Measurements from ENCODE around the gene DPP8.
A peak's percentile ranks its signal among the peaks of the same experiment; 100 is the strongest.

DPP8 gene

GRCh38 chr15:65516997-65517865, at the start of gene DPP8 (continued):
- TF ChIP-seq, protein P1, sequence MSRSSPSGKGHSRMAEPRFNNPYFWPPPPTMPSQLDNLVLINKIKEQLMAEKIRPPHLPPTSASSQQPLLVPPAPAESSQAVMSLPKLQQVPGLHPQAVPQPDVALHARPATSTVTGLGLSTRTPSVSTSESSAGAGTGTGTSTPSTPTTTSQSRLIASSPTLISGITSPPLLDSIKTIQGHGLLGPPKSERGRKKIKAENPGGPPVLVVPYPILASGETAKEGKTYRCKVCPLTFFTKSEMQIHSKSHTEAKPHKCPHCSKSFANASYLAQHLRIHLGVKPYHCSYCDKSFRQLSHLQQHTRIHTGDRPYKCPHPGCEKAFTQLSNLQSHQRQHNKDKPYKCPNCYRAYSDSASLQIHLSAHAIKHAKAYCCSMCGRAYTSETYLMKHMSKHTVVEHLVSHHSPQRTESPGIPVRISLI (tag by site-specific recombination; IDR thresholded peaks at IDR 0.05) = peak; percentile 73
- TF ChIP-seq ZNF585B (tag by site-specific recombination; IDR thresholded peaks at IDR 0.05) = no peak
- peak; percentile 85; the same call in 1 of the 2 replicates for TF ChIP-seq ZNF837 (tag by site-specific recombination; IDR thresholded peaks at IDR 0.05)
- TF ChIP-seq ZNF776 (tag by site-specific recombination; IDR thresholded peaks at IDR 0.05; ENCODE audit: borderline replicate concordance) = peak; percentile 34; the same call in 1 of the 2 replicates
- TF ChIP-seq ZNF561 (tag by site-specific recombination; IDR thresholded peaks at IDR 0.05; ENCODE audit: borderline replicate concordance) = peak; percentile 96
- TF ChIP-seq ZNF132 (tag by site-specific recombination; IDR thresholded peaks at IDR 0.05; ENCODE audit: borderline replicate concordance) = no peak
- peak; percentile 24 for TF ChIP-seq ZIC2 (tag by site-specific recombination; IDR thresholded peaks at IDR 0.05)
- peak; percentile 65 for TF ChIP-seq OSR2 (tag by site-specific recombination; IDR thresholded peaks at IDR 0.05)
- peak; percentile 81; the same call in 1 of the 2 replicates for TF ChIP-seq ZNF610 (tag by site-specific recombination; IDR thresholded peaks at IDR 0.05; ENCODE audit: borderline replicate concordance)
- peak; percentile 62 for TF ChIP-seq ZFHX2 (tag by site-specific recombination; conservative IDR thresholded peaks at IDR 0.05)
- TF ChIP-seq CTCF (tag by site-specific recombination; IDR thresholded peaks at IDR 0.05) = peak; percentile 100
- no peak for TF ChIP-seq ZNF140 (tag by site-specific recombination; IDR thresholded peaks at IDR 0.05)
- TF ChIP-seq ZNF391 (tag by site-specific recombination; IDR thresholded peaks at IDR 0.05; ENCODE audit: borderline replicate concordance, low read depth) = peak; percentile 92
- peak; percentile 88 for TF ChIP-seq ZNF121 (tag by site-specific recombination; IDR thresholded peaks at IDR 0.05)
- TF ChIP-seq GLIS2 (tag by site-specific recombination; IDR thresholded peaks at IDR 0.05) = peak; percentile 64
- peak; percentile 98 for TF ChIP-seq ZNF518A (tag by site-specific recombination; conservative IDR thresholded peaks at IDR 0.05; ENCODE audit: low read depth)
- peak; percentile 91 for TF ChIP-seq ZNF76 (tag by site-specific recombination; IDR thresholded peaks at IDR 0.05; ENCODE audit: borderline replicate concordance, low read depth)
- no peak for TF ChIP-seq PRDM1 (tag by site-specific recombination; IDR thresholded peaks at IDR 0.05)
- peak; percentile 94 for TF ChIP-seq ZNF10 (tag by site-specific recombination; IDR thresholded peaks at IDR 0.05)
- no peak for TF ChIP-seq PRDM6 (tag by site-specific recombination; IDR thresholded peaks at IDR 0.05)
- peak; percentile 55; the same call in 1 of the 2 replicates for TF ChIP-seq ZNF777 (tag by site-specific recombination; IDR thresholded peaks at IDR 0.05; ENCODE audit: borderline replicate concordance)
- TF ChIP-seq ZSCAN16 (tag by site-specific recombination; IDR thresholded peaks at IDR 0.05) = peak; percentile 81
- TF ChIP-seq KLF7 (tag by site-specific recombination; IDR thresholded peaks at IDR 0.05; ENCODE audit: borderline replicate concordance) = no peak
- peak; percentile 83 for TF ChIP-seq ZNF148 (tag by site-specific recombination; IDR thresholded peaks at IDR 0.05; ENCODE audit: borderline replicate concordance)
- peak; percentile 23; the same call in 1 of the 2 replicates for TF ChIP-seq ZNF184 (tag by site-specific recombination; IDR thresholded peaks at IDR 0.05)
